Measurements from ENCODE around the gene KDM4C. TPM values are rescaled to one million over a fixed set of nuclear protein-coding genes. Genes with fewer than 3 reads are reported as not detected.

KDM4C gene
- total and polyA plus RNA-seq, 2 donors (not counting 1 experiment from before 2014, with no cell fraction given), result 49.7 to 141 TPM

DNA sequence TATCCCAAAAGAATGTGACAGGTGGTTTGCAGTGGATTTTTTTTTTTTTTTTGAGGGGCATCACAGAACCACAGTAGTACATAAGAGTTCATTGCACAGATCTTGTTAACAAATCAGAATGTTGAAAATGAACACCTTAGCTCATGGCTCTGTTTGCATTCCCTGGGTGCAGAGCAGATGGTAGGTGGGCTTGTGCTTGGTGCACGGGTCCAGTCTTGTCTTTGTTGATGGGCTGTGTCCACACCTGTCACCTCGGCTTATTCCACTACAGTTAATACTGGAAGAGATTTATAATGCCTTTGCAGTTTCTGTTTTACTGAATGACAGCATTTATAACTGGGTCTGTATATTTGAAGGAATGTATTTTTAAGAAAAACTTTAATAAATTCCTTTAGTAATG is 146.6 kb downstream of the KDM4C start:
- 100% methylated on average over 1 of the region's 2 CpGs for WGBS (ENCODE audit: insufficient coverage)
- H3K4me1 ChIP-seq (ENCODE audit: control insufficient read depth in 2 of 2, insufficient read depth in 2 of 2, low read length in 2 of 2), result no peaks in the 10 kb centered on the region
- H3K27ac Mint-ChIP-seq, result no peak overlapping the region

DNA sequence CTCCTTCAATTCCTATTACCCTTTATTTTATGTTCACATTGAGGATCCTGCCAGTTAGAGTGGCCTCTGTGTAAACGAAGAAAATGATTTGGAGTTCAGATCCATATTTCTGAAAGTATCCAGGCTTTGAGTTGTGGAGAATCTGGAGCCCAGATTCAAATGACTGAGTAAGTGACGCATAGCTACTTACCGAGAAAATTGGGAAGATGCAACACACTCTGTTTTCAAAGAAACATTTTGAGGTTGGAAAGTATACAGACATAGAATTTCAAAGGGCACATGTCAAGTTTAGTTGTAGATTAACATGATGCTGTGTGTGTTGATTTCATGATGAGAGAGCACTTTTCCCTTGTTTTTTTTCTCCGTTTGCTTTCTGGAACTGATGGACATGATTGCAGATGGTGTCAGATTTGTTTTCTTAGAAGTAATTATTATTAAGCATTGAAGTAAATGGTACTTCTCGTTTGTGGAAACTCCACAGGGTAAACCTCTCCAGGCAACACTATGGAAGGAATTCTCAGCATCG is 148.1 kb downstream of the KDM4C start:
- H3K4me1 ChIP-seq (ENCODE audit: control insufficient read depth in 2 of 2, insufficient read depth in 2 of 2, low read length in 2 of 2), result no peaks in the 10 kb centered on the region
- 93% methylated on average over 4 of the region's 6 CpGs for WGBS (ENCODE audit: insufficient coverage)
- no peak overlapping the region for H3K4me3 Mint-ChIP-seq
- no peak overlapping the region for H3K4me2 ChIP-seq (replicated peaks; ENCODE audit: low read depth, low read length, poor library complexity, severe bottlenecking)
- no peak for ATAC-seq (ENCODE audit: low read depth)
- no peaks in the 10 kb centered on the region for H3K9me3 ChIP-seq (ENCODE audit: control extremely low read depth in 1 of 3, control insufficient read depth in 2 of 3, insufficient read depth in 1 of 3, low read length in 2 of 3)
- no peaks in the 10 kb centered on the region for H3K27me3 Mint-ChIP-seq
- peaks cover 56% of the 10 kb centered on the region for H4K20me1 ChIP-seq (ENCODE audit: control insufficient read depth, insufficient read depth, low read length, poor library complexity, severe bottlenecking)
- H3K9ac ChIP-seq (ENCODE audit: low read length), result no peak overlapping the region
- POLR2A ChIA-PET, result no interaction called here
- H3K4me3 ChIP-seq (ENCODE audit: control extremely low read depth in 1 of 5, extremely low read depth in 1 of 5, insufficient read depth in 1 of 5, low read depth in 2 of 5, low read length in 4 of 5), result no peak overlapping the region
- no peak overlapping the region for H3K27ac ChIP-seq (ENCODE audit: low read length in 2 of 2)
- intact Hi-C loops (cut with micrococcal nuclease), result no loop called here
- H3K4me1 Mint-ChIP-seq, result peaks cover 19% of the 10 kb centered on the region
- CTCF ChIA-PET, result no interaction called here
- no peaks in the 10 kb centered on the region for H3K27me3 ChIP-seq (replicated peaks in 1 of 4; ENCODE audit: control extremely low read depth in 1 of 4, control insufficient read depth in 3 of 4, insufficient read depth in 4 of 4, low read length in 3 of 4)
- no peak overlapping the region for H3K27ac Mint-ChIP-seq
- H2AFZ ChIP-seq (ENCODE audit: insufficient read depth, low read depth, low read length, poor library complexity, severe bottlenecking), result no peak overlapping the region
- H3K79me2 ChIP-seq (ENCODE audit: control insufficient read depth, insufficient read depth, low read length), result peaks cover 72% of the 10 kb centered on the region
- H3K36me3 ChIP-seq (replicated peaks in 1 of 2; ENCODE audit: control extremely low read depth in 1 of 2, control insufficient read depth in 1 of 2, extremely low read depth in 1 of 2, insufficient read depth in 2 of 2, low read length in 1 of 2), result peaks cover 2 to 25% of the 10 kb centered on the region in 2 experiments
- DNase-seq, result no peak
- TF ChIP-seq EZH2 (IDR thresholded peaks at IDR 0.05; ENCODE audit: borderline replicate concordance, insufficient read depth, low read depth, low read length, poor library complexity, severe bottlenecking) (no peak), CTCF (IDR thresholded peaks at IDR 0.05) (no peak)
- no peaks in the 10 kb centered on the region for H3K9me3 Mint-ChIP-seq (ENCODE audit: insufficient read depth)

More for the DNA sequence above, 146.6 kb downstream of the KDM4C start:
- TF ChIP-seq EZH2 (IDR thresholded peaks at IDR 0.05; ENCODE audit: borderline replicate concordance, insufficient read depth, low read depth, low read length, poor library complexity, severe bottlenecking), result no peak
- TF ChIP-seq CTCF (IDR thresholded peaks at IDR 0.05), result no peak
- Histone ChIP-seq H3K27me3 (replicated peaks in 1 of 4; ENCODE audit: control extremely low read depth in 1 of 4, control insufficient read depth in 3 of 4, insufficient read depth in 4 of 4, low read length in 3 of 4) (no peaks in the 10 kb centered on the region), H3K36me3 (replicated peaks in 1 of 2; ENCODE audit: control extremely low read depth in 1 of 2, control insufficient read depth in 1 of 2, extremely low read depth in 1 of 2, insufficient read depth in 2 of 2, low read length in 1 of 2) (peaks cover 2 to 31% of the 10 kb centered on the region in 2 experiments), H2AFZ (ENCODE audit: insufficient read depth, low read depth, low read length, poor library complexity, severe bottlenecking) (no peak overlapping the region), H3K9ac (ENCODE audit: low read length) (no peak overlapping the region), H3K27ac (ENCODE audit: low read length in 2 of 2) (no peak overlapping the region), H3K4me3 (ENCODE audit: control extremely low read depth in 1 of 5, extremely low read depth in 1 of 5, insufficient read depth in 1 of 5, low read depth in 2 of 5, low read length in 4 of 5) (no peak overlapping the region), H3K4me2 (replicated peaks; ENCODE audit: low read depth, low read length, poor library complexity, severe bottlenecking) (no peak overlapping the region), H3K79me2 (ENCODE audit: control insufficient read depth, insufficient read depth, low read length) (peaks cover 78% of the 10 kb centered on the region), H4K20me1 (ENCODE audit: control insufficient read depth, insufficient read depth, low read length, poor library complexity, severe bottlenecking) (peaks cover 53% of the 10 kb centered on the region), H3K9me3 (ENCODE audit: control extremely low read depth in 1 of 3, control insufficient read depth in 2 of 3, insufficient read depth in 1 of 3, low read length in 2 of 3) (no peaks in the 10 kb centered on the region)
- ChIA-PET CTCF (no interaction called here), POLR2A (interaction anchor here (0.7 kb wide), 1 partner anchor 56 kb away, joined by 3 read pairs; no protein-coding TSS in a partner anchor)
- H3K27me3 Mint-ChIP-seq, result no peaks in the 10 kb centered on the region
- no peak for DNase-seq
- peaks cover 12% of the 10 kb centered on the region for H3K4me1 Mint-ChIP-seq
- ATAC-seq (ENCODE audit: low read depth), result no peak
- intact Hi-C loops (cut with micrococcal nuclease), result no loop called here
- no peak overlapping the region for H3K4me3 Mint-ChIP-seq
- no peaks in the 10 kb centered on the region for H3K9me3 Mint-ChIP-seq (ENCODE audit: insufficient read depth)
